Measurements from ENCODE around the gene C2CD4A.

Gene C2CD4A

DNA sequence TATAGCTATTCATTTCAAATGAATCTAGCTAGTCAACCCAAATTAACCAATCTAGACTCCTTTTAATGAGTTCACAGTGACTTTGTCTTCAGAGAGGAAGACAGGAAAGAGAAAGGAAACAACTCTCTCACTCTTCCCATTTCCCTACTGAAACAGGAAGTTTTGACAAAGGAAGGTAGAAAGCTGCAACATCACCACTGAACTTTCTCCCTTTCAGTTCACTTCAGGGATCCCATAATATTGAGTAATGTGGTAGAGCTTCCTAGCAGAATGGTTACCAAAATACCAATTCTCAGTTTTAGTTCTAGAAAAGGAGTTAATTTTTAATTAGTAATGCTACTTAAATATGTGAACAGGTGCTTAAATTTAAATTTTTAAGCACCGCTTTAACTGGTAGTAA, 14.1 kb upstream of the C2CD4A start:
- DNase-seq (no peak), ATAC-seq (replicated peaks) (no peak)
- H3K27ac Mint-ChIP-seq = peak overlapping the region in 1 of 2 donors; percentile 24
- peaks cover 8% of the 10 kb centered on the region for H3K36me3 Mint-ChIP-seq (ENCODE audit: insufficient read depth)
- no peak overlapping the region for H3K4me3 Mint-ChIP-seq
- H3K4me1 Mint-ChIP-seq (ENCODE audit: low read depth in 2 of 2) = peaks cover 32 to 52% of the 10 kb centered on the region in 2 donors
- no peaks in the 10 kb centered on the region for H3K9me3 Mint-ChIP-seq
- no peaks in the 10 kb centered on the region for H3K27me3 Mint-ChIP-seq

DNA sequence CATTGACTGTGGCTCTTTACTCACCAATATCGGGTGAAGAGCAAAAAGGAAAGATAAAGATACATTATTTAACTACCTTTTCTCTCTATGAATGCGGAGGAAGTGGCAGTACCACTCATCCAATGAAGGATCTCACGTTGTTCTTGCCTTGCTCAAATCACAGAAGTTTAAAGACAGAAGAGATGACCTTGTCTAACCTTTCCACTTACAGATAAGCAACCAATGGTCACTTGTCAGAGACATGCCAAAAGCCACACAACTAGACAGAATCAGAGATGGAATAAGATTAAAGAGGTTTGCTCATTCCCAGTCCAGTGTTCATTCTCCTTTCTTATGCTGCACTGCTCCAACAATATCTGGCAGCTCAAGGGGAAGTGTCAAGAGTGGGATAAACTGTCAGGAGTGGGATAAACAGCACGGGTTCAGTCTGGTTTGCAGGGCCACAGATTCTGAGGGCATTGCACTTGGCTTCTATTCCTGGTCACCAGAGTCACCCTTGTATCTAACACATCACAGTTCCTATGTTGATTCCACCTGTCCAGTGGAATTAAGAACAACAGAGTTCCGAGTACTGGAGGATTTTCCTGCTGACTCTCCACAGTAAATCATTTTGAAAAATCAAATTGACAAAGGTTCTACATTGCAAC, 13.2 kb upstream of the C2CD4A start:
- ATAC-seq (replicated peaks) (no peak), DNase-seq (no peak)
- Mint-ChIP-seq H3K27ac (peak overlapping the region; percentile 24 to 42), H3K36me3 (ENCODE audit: insufficient read depth) (peaks cover 8% of the 10 kb centered on the region), H3K9me3 (no peaks in the 10 kb centered on the region), H3K4me3 (no peak overlapping the region), H3K4me1 (ENCODE audit: low read depth in 2 of 2) (peaks cover 37 to 56% of the 10 kb centered on the region in 2 donors), H3K27me3 (no peaks in the 10 kb centered on the region)

GRCh38 chr15:62054979-62055378, 11.8 kb upstream of the C2CD4A start:
- Mint-ChIP-seq H3K27me3 (no peaks in the 10 kb centered on the region), H3K36me3 (ENCODE audit: insufficient read depth) (peaks cover 13% of the 10 kb centered on the region), H3K27ac (no peak overlapping the region), H3K4me3 (no peak overlapping the region), H3K9me3 (no peaks in the 10 kb centered on the region), H3K4me1 (ENCODE audit: low read depth in 2 of 2) (peaks cover 39 to 61% of the 10 kb centered on the region in 2 donors)
- DNase-seq (no peak), ATAC-seq (replicated peaks) (no peak)

DNA sequence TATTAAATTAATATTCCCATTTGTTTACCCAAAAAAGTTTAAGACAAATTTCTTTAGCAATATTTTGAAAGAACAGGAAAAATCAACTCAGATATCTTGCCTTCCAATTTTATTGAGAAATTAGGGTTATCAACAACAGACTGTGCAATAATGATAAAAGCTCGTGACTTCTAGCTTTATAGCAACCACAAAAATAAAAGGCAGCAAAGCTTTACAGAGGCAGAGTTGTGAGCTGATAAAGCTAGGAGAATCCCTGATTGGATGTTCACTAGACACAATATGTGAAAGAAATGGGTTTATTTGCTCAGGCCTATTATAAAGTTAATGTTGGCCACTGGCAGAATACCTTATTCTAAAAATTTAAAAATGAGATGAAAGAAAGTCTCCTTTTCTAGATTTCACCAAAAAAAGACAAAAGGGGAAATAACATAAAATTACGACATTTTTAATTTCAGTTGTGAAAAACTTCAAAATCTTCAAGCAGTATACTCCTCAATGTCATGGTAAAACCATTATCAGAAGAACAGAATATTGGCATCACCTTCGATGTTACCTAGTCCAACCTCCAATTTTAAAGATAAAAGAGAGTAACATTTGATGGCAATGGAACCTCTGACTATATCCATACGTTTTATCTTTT, 9.3 kb upstream of the C2CD4A start:
- Mint-ChIP-seq H3K4me1 (ENCODE audit: low read depth in 2 of 2) (peaks cover 39 to 64% of the 10 kb centered on the region in 2 donors), H3K27ac (peak overlapping the region in 1 of 2 donors; percentile 49), H3K27me3 (no peaks in the 10 kb centered on the region), H3K36me3 (ENCODE audit: insufficient read depth) (peaks cover 26% of the 10 kb centered on the region), H3K4me3 (no peak overlapping the region), H3K9me3 (no peaks in the 10 kb centered on the region)
- ATAC-seq (replicated peaks) (no peak), DNase-seq (no peak)

DNA sequence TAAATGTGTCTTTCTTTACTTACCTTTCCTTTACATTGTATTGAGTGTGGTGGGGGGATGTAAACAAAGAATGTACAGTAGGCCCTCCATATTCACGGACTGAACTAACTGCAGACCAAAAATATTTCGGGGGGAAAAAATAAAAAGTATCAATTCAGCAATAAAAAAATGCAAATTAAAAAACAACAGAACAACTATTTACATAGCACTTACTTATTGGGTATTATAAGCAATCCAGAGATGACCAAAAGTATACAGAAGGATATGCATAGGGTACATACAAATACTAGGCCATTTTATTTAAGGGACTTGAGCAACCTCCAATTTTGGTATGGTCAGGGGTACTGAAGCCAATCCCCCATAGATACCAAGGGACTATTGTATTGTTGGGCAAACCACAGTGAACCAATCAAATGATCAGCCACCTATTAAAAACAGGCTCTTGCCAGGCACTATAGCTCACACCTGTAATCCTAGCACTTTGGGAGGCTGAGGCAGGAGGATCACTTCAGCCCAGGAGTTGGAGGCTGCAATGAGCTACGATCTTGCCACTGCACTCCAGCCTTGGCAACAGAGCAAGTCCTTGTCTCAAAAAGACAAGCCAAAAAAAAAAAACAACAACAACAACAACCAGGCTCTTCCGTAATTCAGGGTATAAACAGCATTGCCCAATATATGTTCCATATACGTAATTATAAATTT, 8.3 kb upstream of the C2CD4A start:
- no peak for DNase-seq
- Mint-ChIP-seq H3K4me1 (ENCODE audit: low read depth in 2 of 2) (peaks cover 37 to 60% of the 10 kb centered on the region in 2 donors), H3K27me3 (no peaks in the 10 kb centered on the region), H3K27ac (peak overlapping the region in 1 of 2 donors; percentile 22), H3K9me3 (no peaks in the 10 kb centered on the region), H3K4me3 (peak overlapping the region; percentile 97 to 99), H3K36me3 (ENCODE audit: insufficient read depth) (peaks cover 26% of the 10 kb centered on the region)
- ATAC-seq (replicated peaks) = no peak

DNA sequence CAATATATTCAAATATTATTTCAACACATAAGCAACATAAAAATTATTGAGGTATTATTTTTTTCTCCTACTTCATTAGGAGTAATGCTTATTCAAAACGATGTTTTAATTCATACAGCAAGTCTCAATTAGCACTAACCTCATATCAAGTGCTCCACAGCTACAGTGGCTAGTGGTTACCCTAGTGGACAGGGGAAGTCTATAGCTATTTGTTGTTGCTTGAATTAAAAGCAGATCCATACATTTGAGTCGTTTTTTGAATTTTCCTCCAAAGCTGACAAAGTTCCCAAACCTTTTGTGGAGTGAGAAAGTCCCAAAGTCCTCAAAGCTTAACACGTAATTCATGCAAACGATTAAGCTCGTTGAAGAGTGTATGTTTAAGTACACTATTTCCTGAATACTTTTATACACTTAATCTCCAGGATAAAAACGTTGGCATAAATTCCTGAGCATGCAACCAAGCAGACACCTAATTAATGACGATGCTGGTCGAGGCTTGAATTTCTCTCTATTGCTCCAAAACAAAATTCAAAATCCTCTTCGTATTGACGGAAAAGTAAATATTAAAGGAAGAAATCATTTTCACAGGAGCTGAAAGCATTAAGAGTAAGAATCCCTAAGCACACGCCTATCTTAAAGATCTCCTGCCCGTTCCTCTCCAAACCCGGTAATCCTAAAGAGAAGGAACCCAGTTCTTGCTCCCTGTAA, 7.5 kb upstream of the C2CD4A start:
- Mint-ChIP-seq H3K4me3 (peak overlapping the region; percentile 97 to 99), H3K4me1 (ENCODE audit: low read depth in 2 of 2) (peaks cover 31 to 53% of the 10 kb centered on the region in 2 donors), H3K27me3 (no peaks in the 10 kb centered on the region), H3K27ac (peak overlapping the region; percentile 97 to 98), H3K9me3 (no peaks in the 10 kb centered on the region), H3K36me3 (ENCODE audit: insufficient read depth) (peaks cover 26% of the 10 kb centered on the region)
- ATAC-seq (replicated peaks) (no peak), DNase-seq (no peak)

DNA sequence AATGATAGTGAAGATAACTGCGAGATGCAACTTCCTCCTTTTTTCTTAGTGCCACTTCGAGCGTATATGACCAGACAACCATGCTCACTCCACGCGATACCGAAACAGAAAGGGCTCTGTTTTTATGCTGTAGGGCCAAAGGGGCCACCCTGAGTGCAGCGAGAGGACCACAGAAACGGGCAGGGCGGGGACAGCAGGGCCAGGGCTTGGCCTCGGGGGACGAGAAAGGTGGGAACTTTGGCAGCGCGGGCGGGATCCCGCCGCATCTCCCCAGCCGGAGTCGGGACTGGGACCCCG, 7.0 kb upstream of the C2CD4A start:
- Mint-ChIP-seq H3K9me3 (no peaks in the 10 kb centered on the region), H3K27ac (peak overlapping the region; percentile 97 to 98), H3K4me1 (ENCODE audit: low read depth in 2 of 2) (peaks cover 28 to 48% of the 10 kb centered on the region in 2 donors), H3K4me3 (peak overlapping the region; percentile 97 to 99), H3K36me3 (ENCODE audit: insufficient read depth) (peaks cover 26% of the 10 kb centered on the region), H3K27me3 (no peaks in the 10 kb centered on the region)
- peak; percentile 64 to 68 (median 66) for DNase-seq
- ATAC-seq (replicated peaks) = peak; percentile 70

GRCh38 chr15:62060113-62060895, 6.5 kb upstream of the C2CD4A start, which contains the start of gene VPS13C:
VPS13C (minus strand) TSS chr15:62060447; CDS start chr15:62060374, 73 bp downstream.
- peak; percentile 88 to 91 (median 89) for DNase-seq
- ATAC-seq (replicated peaks) = peak; percentile 85
- Mint-ChIP-seq H3K4me3 (peak within 1 kb of the TSS; percentile 97 to 99), H3K4me1 (ENCODE audit: low read depth in 2 of 2) (peaks cover 28 to 48% of the 10 kb centered on the region in 2 donors), H3K27me3 (no peaks in the 10 kb centered on the region), H3K36me3 (ENCODE audit: insufficient read depth) (peaks cover 26% of the 10 kb centered on the region), H3K9me3 (no peaks in the 10 kb centered on the region), H3K27ac (peak within 1 kb of the TSS; percentile 97 to 98)

GRCh38 chr15:62060896-62061280, 5.9 kb upstream of the C2CD4A start:
- Mint-ChIP-seq H3K27me3 (no peaks in the 10 kb centered on the region), H3K9me3 (no peaks in the 10 kb centered on the region), H3K36me3 (ENCODE audit: insufficient read depth) (peaks cover 26% of the 10 kb centered on the region), H3K4me3 (peak overlapping the region; percentile 97 to 99), H3K4me1 (ENCODE audit: low read depth in 2 of 2) (peaks cover 25 to 43% of the 10 kb centered on the region in 2 donors), H3K27ac (peak overlapping the region; percentile 97 to 98)
- no peak for DNase-seq
- ATAC-seq (replicated peaks) = peak; percentile 5

DNA sequence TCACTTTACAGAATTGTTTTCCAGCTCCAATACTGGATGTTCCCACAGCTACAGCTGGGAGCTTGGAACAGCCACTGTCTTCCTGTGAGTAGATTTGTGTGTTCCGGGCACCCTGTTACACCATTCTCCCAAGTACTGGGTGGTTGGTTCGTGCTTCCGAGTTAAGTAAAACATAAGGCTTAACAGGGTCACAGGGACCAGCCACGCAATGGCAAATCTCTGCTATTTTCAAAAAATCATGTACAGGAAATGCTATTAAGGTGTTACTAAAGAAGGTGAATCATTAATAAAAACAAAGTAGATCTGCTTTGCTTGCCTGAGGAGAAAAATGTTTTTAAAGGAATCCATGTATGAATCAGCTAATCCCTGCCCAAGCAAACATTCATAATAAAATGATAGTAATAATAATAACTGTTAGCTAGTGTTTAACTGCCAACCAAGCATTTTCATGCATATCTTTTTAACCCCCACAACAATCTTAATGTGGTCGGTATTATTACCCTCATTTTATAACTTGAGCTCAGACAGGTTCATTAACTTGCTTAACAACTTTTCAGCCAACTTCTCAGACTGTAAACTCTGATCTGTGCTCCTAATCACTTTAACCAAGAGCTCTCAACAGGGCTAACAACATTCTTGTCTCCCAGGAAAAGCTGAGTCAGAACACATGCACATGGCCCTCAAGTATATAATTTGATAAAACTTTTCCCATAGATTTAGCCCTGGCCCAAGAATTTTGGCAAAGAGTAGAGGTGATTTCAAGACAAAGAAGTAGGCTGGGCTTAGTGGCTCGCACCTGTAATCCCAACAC, 2.7 kb upstream of the C2CD4A start:
- Mint-ChIP-seq H3K4me3 (no peak overlapping the region), H3K9me3 (no peaks in the 10 kb centered on the region), H3K27ac (peak overlapping the region; percentile 46 to 58), H3K36me3 (ENCODE audit: insufficient read depth) (peaks cover 22% of the 10 kb centered on the region), H3K27me3 (peaks cover 14 to 15% of the 10 kb centered on the region in 2 donors), H3K4me1 (ENCODE audit: low read depth in 2 of 2) (peaks cover 23 to 35% of the 10 kb centered on the region in 2 donors)
- DNase-seq = no peak
- no peak for ATAC-seq (replicated peaks)

DNA sequence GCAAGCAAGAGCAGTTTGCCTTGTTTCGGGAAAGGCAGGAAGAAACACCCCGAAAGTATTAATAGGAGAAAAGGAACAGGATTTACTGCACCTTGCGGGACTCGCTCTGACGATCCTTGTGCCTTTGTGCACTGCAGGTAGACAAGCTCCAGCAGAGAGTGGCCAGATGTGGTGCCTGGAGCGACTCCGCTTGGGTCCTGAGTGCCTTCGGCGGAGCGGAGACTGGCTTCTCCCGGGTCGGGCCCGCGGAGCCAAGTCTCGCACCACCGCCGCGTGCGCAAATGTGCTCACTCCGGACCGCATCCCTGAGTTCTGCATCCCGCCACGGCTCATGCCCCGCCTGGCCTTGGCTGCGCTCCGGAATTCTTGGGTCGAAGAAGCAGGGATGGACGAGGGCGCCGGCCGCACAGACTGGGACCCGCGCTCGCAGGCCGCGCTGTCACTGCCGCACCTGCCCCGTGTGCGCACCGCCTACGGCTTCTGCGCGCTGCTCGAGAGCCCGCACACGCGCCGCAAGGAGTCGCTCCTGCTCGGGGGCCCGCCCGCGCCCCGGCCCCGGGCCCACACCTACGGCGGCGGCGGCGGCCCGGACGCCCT, 769 bp downstream of the C2CD4A start:
- DNase-seq = peak in 1 of 3 experiments; percentile 10
- H3K9me3 Mint-ChIP-seq = no peaks in the 10 kb centered on the region

More for the DNA sequence above, 769 bp downstream of the C2CD4A start:
- peak overlapping the region in 1 of 2 donors; percentile 86 for H3K27ac Mint-ChIP-seq
- peak overlapping the region; percentile 92 to 93 for H3K4me3 Mint-ChIP-seq
- peak; percentile 73 for ATAC-seq (replicated peaks)
- peaks cover 15 to 19% of the 10 kb centered on the region in 2 donors for H3K27me3 Mint-ChIP-seq
- peaks cover 5% of the 10 kb centered on the region for H3K36me3 Mint-ChIP-seq (ENCODE audit: insufficient read depth)
- H3K4me1 Mint-ChIP-seq (ENCODE audit: low read depth in 2 of 2) = peaks cover 15 to 18% of the 10 kb centered on the region in 2 donors

Data from effector memory CD8-positive, alpha-beta T cell (primary cell).